HEK293 (cell line): ENCODE measurements around the gene MVP.
A peak's percentile ranks its signal among the peaks of the same experiment; 100 is the strongest.

Source experiments
- CTCF ChIA-PET: fragments of 350-600 bp; formaldehyde crosslinking; extraction: SDS; loops from one replicate; lab custom pipeline; 2021; ENCODE audit warnings: antibody characterized with exemption; lab: Yijun Ruan, JAX
- POLR2A ChIA-PET: fragments of 300-600 bp; formaldehyde crosslinking; extraction: SDS; loops from one replicate; lab custom pipeline; 2020; ENCODE audit warnings: antibody characterized with exemption, inconsistent platforms; lab: Yijun Ruan, JAX
- H3K27ac ChIP-seq: fragments of 200-500 bp; sonication (Bioruptor generic); 2 replicates; pipeline ENCODE4 v1.5.1; 2014; ENCODE audit warnings: low read depth, low read length, control low read depth, inconsistent platforms; ENCODE audit errors: extremely low read depth
- H3K36me3 ChIP-seq, 2 experiments: fragments of 200-500 bp in 1 of 2; sonication (Bioruptor generic) in 1 of 2; 1 replicate in 1 of 2; 2 replicates in 1 of 2; pipeline ENCODE4 v1.5.1; 2014 to 2017; ENCODE audit warnings: inconsistent platforms in 2 of 2, low read length in 2 of 2; ENCODE audit not compliant: control insufficient read depth in 2 of 2, insufficient read depth in 1 of 2
- H3K4me1 ChIP-seq: fragments of 200-500 bp; sonication (Bioruptor generic); 2 replicates; pipeline ENCODE4 v1.5.1; 2014; ENCODE audit warnings: mild to moderate bottlenecking, low read length, inconsistent platforms; ENCODE audit not compliant: control insufficient read depth, insufficient read depth
- H3K4me3 ChIP-seq: 2 replicates; pipeline ENCODE4 v1.5.1; 2011; ENCODE audit warnings: low read depth, mild to moderate bottlenecking, control low read depth, low read length, moderate library complexity
- H3K9me3 ChIP-seq: fragments of 200-500 bp; sonication (Bioruptor generic); 2 replicates; pipeline ENCODE4 v1.5.1; 2014; ENCODE audit warnings: low read depth, low read length, inconsistent platforms; ENCODE audit not compliant: control insufficient read depth, insufficient read depth
- IKZF3 ChIP-seq: fragments of 450-650 bp; IDR thresholded peaks from 2 replicates; pipeline ENCODE4 v1.5.0; 2018; ENCODE audit warnings: missing biosample characterization, mild to moderate bottlenecking, missing genetic modification characterization, moderate library complexity
- KLF7 ChIP-seq: fragments of 450-650 bp; formaldehyde crosslinking; IDR thresholded peaks from 2 replicates; pipeline ENCODE4 v1.5.1; 2016; ENCODE audit warnings: missing biosample characterization, missing genetic modification characterization, borderline replicate concordance
- KLF9 ChIP-seq: fragments of 450-650 bp; formaldehyde crosslinking; IDR thresholded peaks from 2 replicates; pipeline ENCODE4 v1.5.1; 2016; ENCODE audit warnings: missing biosample characterization, missing genetic modification characterization, low read depth
- OVOL3 ChIP-seq: fragments of 450-650 bp; formaldehyde crosslinking; IDR thresholded peaks from 2 replicates; pipeline ENCODE4 v1.5.1; 2016; ENCODE audit warnings: missing biosample characterization, missing genetic modification characterization
- PRDM1 ChIP-seq: fragments of 450-650 bp; formaldehyde crosslinking; IDR thresholded peaks from 2 replicates; pipeline ENCODE4; 2016; ENCODE audit warnings: missing biosample characterization, missing genetic modification characterization
- SCRT2 ChIP-seq: fragments of 450-650 bp; formaldehyde crosslinking; IDR thresholded peaks from 2 replicates; pipeline ENCODE4 v1.5.1; 2016; ENCODE audit warnings: missing biosample characterization, missing genetic modification characterization
- YY1 ChIP-seq: fragments of 450-650 bp; formaldehyde crosslinking; IDR thresholded peaks from 2 replicates; pipeline ENCODE4 v1.5.1; 2018; ENCODE audit warnings: missing biosample characterization, missing genetic modification characterization
- YY2 ChIP-seq: fragments of 450-650 bp; formaldehyde crosslinking; IDR thresholded peaks from 2 replicates; pipeline ENCODE4 v1.5.1; 2016; ENCODE audit warnings: missing biosample characterization, missing genetic modification characterization
- ZBTB20 ChIP-seq: fragments of 450-650 bp; formaldehyde crosslinking; IDR thresholded peaks from 2 replicates; pipeline ENCODE4 v1.5.1; 2016; ENCODE audit warnings: missing biosample characterization, missing genetic modification characterization
- ZNF138 ChIP-seq: fragments of 450-650 bp; formaldehyde crosslinking; IDR thresholded peaks from 2 replicates; pipeline ENCODE4 v1.5.1; 2016; ENCODE audit warnings: missing biosample characterization, missing genetic modification characterization, borderline replicate concordance
- ZNF19 ChIP-seq: fragments of 450-650 bp; formaldehyde crosslinking; IDR thresholded peaks from 2 replicates; pipeline ENCODE4; 2016; ENCODE audit warnings: missing biosample characterization, missing genetic modification characterization, low read depth
- ZNF214 ChIP-seq: fragments of 450-650 bp; formaldehyde crosslinking; IDR thresholded peaks from 2 replicates; pipeline ENCODE4 v1.5.1; 2017; ENCODE audit warnings: missing biosample characterization, mild to moderate bottlenecking, missing genetic modification characterization, borderline replicate concordance
- ZNF239 ChIP-seq: fragments of 450-650 bp; formaldehyde crosslinking; IDR thresholded peaks from 2 replicates; pipeline ENCODE4 v1.5.1; 2016; ENCODE audit warnings: missing biosample characterization, missing genetic modification characterization
- ZNF350 ChIP-seq: fragments of 450-650 bp; formaldehyde crosslinking; IDR thresholded peaks from 2 replicates; pipeline ENCODE4 v1.5.0; 2017; ENCODE audit warnings: missing biosample characterization, mild to moderate bottlenecking, missing genetic modification characterization
- ZNF521 ChIP-seq: fragments of 450-650 bp; formaldehyde crosslinking; IDR thresholded peaks from 2 replicates; pipeline ENCODE4 v1.5.1; 2017; ENCODE audit warnings: missing biosample characterization, mild to moderate bottlenecking, missing genetic modification characterization
- ZNF629 ChIP-seq: fragments of 450-650 bp; formaldehyde crosslinking; IDR thresholded peaks from 2 replicates; pipeline ENCODE4 v1.5.1; 2017; ENCODE audit warnings: missing biosample characterization, missing genetic modification characterization
- ZNF707 ChIP-seq: fragments of 450-650 bp; formaldehyde crosslinking; IDR thresholded peaks from 2 replicates; pipeline ENCODE4 v1.5.1; 2016; ENCODE audit warnings: missing biosample characterization, missing genetic modification characterization
- ZNF768 ChIP-seq: fragments of 450-650 bp; formaldehyde crosslinking; IDR thresholded peaks from 2 replicates; pipeline ENCODE4 v1.5.1; 2018; ENCODE audit warnings: missing biosample characterization, mild to moderate bottlenecking, missing genetic modification characterization
- ZNF791 ChIP-seq: fragments of 450-650 bp; formaldehyde crosslinking; IDR thresholded peaks from 2 replicates; pipeline ENCODE4 v1.5.1; 2016; ENCODE audit warnings: missing biosample characterization, missing genetic modification characterization
- TF ChIP-seq, protein P1 (sequence below): fragments of 450-650 bp; formaldehyde crosslinking; IDR thresholded peaks from 2 replicates; pipeline ENCODE4 v1.5.1; 2017; ENCODE audit warnings: missing biosample characterization, missing genetic modification characterization

MVP gene

DNA sequence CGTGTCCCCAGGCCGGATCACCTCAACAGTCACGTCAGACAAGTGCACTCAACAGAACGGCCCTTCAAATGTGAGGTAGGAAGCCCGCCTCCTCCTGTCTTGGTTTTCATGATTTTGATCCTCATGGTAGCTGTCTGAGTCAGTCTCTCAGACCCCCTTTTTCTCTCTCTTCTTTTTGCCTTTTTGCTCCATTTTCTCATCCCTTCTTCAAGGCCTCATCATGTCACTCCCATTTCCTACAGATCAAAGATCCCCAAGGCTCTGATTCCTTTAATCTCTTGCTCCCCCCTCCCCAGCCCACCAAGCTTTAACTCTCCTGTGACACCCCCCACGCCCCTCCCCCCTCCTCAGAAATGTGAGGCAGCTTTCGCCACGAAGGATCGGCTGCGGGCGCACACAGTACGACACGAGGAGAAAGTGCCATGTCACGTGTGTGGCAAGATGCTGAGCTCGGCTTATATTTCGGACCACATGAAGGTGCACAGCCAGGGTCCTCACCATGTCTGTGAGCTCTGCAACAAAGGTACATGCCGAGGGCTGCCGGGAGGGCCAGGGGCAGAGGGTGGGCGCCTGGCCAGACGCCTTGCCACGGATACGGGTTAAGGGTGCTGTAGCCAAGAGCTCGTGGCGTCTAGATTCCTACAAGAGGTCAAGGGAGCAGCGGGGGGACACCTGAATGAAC, 11.9 kb upstream of the MVP start (continued):
- TF ChIP-seq KLF9: no peak
- TF ChIP-seq, all 188 proteins: peak for 0

DNA sequence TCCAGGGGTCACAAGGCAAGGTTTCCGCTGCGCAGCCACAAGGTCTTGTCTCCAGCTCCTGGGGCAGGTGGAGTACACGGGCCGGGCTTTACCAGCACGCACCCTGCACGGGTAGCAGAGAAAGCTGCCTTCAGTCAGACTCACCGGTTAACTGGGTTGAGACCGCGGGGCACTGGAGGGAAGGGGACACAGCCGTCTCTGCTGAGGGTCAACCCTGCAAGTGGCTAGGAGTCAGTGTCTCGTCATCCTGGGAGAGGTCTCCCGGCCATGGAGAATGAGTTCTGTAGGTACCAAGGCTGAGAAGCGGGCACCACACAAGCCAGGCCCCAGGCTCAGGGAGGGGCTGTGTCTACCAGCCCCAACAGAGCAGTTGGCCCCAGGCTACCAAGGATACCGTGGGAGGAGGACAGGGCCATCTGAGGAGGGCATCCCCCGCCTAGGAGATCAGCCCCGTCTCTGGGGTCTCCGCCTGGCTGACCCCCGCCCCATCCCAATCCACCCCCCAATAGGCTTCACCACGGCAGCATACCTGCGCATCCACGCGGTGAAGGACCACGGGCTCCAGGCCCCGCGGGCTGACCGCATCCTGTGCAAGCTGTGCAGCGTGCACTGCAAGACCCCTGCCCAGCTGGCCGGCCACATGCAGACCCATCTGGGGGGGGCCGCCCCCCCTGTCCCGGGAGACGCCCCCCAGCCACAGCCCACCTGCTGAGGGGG, 11.1 kb upstream of the MVP start:
- POLR2A ChIA-PET: interaction anchor here (1.0 to 4.0 kb wide), 5 partner anchors 10 to 152 kb away, joined by 3 to 106 read pairs (median 9); partner anchors contain the start of genes KIF22, MVP, PAGR1 and TMEM219
- Histone ChIP-seq H3K4me3 (peak overlapping the region; percentile 67), H3K9me3 (no peaks in the 10 kb centered on the region), H3K4me1 (peaks cover 14% of the 10 kb centered on the region), H3K27ac (peak overlapping the region; percentile 100), H3K36me3 (peaks cover 0 to 38% of the 10 kb centered on the region in 2 experiments; a peak in 2 of 3 replicates)
- CTCF ChIA-PET: interaction anchor here (1.5 to 3.0 kb wide), 3 partner anchors 10 to 108 kb away, joined by 3 to 23 read pairs (median 13); partner anchors contain the start of gene MVP
- TF ChIP-seq ZBTB20 (no peak), ZNF350 (tag by site-specific recombination) (no peak), YY2 (tag by site-specific recombination) (no peak), ZNF138 (tag by site-specific recombination) (no peak)
- TF ChIP-seq, all 188 proteins: peak for 0

DNA sequence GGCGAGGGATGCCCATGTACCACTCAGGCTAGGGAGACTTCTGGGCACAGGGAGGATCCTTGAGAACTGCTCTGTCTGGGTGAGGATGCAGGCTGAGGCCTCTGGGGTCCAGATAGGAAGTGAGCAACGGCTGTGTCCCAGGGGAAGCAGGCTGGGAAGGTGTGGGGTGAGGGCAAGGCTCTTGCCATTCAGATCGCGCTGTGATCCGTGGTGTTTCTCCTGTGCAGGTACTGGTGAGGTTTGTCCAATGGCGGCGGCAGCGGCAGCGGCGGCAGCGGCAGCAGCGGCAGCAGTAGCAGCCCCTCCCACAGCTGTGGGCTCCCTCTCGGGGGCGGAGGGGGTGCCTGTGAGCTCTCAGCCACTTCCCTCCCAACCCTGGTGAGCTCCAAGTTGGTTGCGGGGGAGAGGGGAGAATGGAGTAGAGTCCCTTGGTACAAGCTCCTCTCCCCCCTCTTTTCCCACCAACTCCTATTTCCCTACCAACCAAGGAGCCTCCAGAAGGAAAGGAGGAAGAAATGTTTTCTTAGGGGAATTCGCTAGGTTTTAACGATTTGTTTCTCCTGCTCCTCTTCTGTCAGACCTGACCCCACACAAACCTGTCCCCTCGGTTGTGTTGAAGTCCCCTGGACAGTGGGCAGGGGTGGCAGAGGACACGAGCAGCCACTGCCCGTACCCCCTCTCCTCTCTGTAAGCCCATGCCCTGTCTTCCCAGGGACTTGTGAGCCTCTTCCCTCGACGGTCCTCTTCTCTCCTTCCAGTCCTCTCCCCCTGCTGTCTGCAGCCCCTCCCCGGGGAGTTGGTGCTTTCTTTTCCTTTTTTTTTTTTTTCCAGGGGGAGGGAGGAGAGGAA, 10.2 kb upstream of the MVP start:
- Histone ChIP-seq H3K4me3 (no peak overlapping the region; the same call in 1 of the 2 replicates), H3K36me3 (peaks cover 0 to 36% of the 10 kb centered on the region in 2 experiments; a peak in 2 of 3 replicates), H3K9me3 (no peaks in the 10 kb centered on the region), H3K27ac (peak overlapping the region; percentile 100), H3K4me1 (peaks cover 7% of the 10 kb centered on the region)
- TF ChIP-seq ZNF521 (tag by site-specific recombination): no peak
- TF ChIP-seq OVOL3 (tag by site-specific recombination): no peak
- no peak for TF ChIP-seq ZNF239 (tag by site-specific recombination)
- TF ChIP-seq, protein P1, sequence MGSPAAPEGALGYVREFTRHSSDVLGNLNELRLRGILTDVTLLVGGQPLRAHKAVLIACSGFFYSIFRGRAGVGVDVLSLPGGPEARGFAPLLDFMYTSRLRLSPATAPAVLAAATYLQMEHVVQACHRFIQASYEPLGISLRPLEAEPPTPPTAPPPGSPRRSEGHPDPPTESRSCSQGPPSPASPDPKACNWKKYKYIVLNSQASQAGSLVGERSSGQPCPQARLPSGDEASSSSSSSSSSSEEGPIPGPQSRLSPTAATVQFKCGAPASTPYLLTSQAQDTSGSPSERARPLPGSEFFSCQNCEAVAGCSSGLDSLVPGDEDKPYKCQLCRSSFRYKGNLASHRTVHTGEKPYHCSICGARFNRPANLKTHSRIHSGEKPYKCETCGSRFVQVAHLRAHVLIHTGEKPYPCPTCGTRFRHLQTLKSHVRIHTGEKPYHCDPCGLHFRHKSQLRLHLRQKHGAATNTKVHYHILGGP: no peak
- no peak for TF ChIP-seq ZNF629 (tag by site-specific recombination)
- TF ChIP-seq ZNF214 (tag by site-specific recombination): no peak
- TF ChIP-seq ZNF707 (tag by site-specific recombination): no peak
- TF ChIP-seq YY1 (tag by site-specific recombination): no peak
- TF ChIP-seq IKZF3 (tag by site-specific recombination): no peak
- TF ChIP-seq SCRT2 (tag by site-specific recombination): no peak
- no peak for TF ChIP-seq ZNF791
- no peak for TF ChIP-seq PRDM1
- no peak for TF ChIP-seq KLF7
- TF ChIP-seq ZNF19 (tag by site-specific recombination): no peak
- TF ChIP-seq ZNF768 (tag by site-specific recombination): no peak
- ChIA-PET POLR2A (interaction anchor here (0.8 to 2.4 kb wide), 7 partner anchors 10 to 1236 kb away, joined by 3 to 10 read pairs (median 4); partner anchors contain the start of genes CDIPT, KIF22, MVP and TAOK2), CTCF (interaction anchor here (0.6 to 2.9 kb wide), 4 partner anchors 9 to 1175 kb away, joined by 4 to 13 read pairs (median 8); partner anchors contain the start of gene MVP)
